Testis (tissue), 3 donors: ENCODE results near the gene LRRC41. TPM values are rescaled to one million over a fixed set of nuclear protein-coding genes. Genes with fewer than 3 reads are reported as not detected.
"Not testable (repeated sequence)": the region's sequence is repeated elsewhere in the genome, so short reads cannot be mapped to it uniquely, and the experiment has no call there.

Source experiments
- DNase-seq: peaks from one replicate; pipeline ENCODE4 v3.0.0-alpha.2; 2019
- H3K27ac ChIP-seq, 2 donors: fragments of 200-600 bp; sonication (generic); one replicate each; pipeline ENCODE4 v1.5.1; 2019
- H3K27me3 ChIP-seq: fragments of 200-600 bp; sonication (generic); one replicate; pipeline ENCODE4 v1.5.1; 2019
- H3K36me3 ChIP-seq: fragments of 200-600 bp; sonication (generic); one replicate; pipeline ENCODE4 v1.5.1; 2017; ENCODE audit warnings: low read depth; ENCODE audit errors: missing control alignments
- H3K4me1 ChIP-seq: fragments of 200-600 bp; sonication (generic); one replicate; pipeline ENCODE4 v1.5.1; 2019
- H3K4me3 ChIP-seq, 2 donors: fragments of 200-600 bp; sonication (generic); one replicate each; pipeline ENCODE4 v1.5.1; 2017 to 2019
- H3K9me3 ChIP-seq: fragments of 200-600 bp; sonication (generic); one replicate; pipeline ENCODE4 v1.5.1; 2017
- CTCF ChIP-seq, 3 experiments: fragments of 450-650 bp in 2 of 3; fragments of 200-600 bp in 1 of 3; sonication (generic) in 1 of 3; IDR thresholded peaks; one replicate each; pipeline ENCODE4 v1.5.1; 2016 to 2019; ENCODE audit warnings: antibody characterized with exemption in 3 of 3, mild to moderate bottlenecking in 2 of 3, moderate library complexity in 1 of 3
- POLR2A ChIP-seq: fragments of 450-650 bp; IDR thresholded peaks from one replicate; pipeline ENCODE4 v1.6.1; 2017; ENCODE audit warnings: antibody characterized with exemption, mild to moderate bottlenecking, moderate library complexity
- WGBS, 2 donors: methylation state at CpG; one replicate each; pipeline ENCODE4 v1.1.5; 2018; 5-methylcytosine and 5-hydroxymethylcytosine counted together
- intact Hi-C: fragments of 100-400 bp; cut with DNase I; formaldehyde crosslinking; loops from one replicate; pipeline ENCODE4 v1.15.1; 2023; ENCODE audit warnings: low total_unique reads
- polyA plus RNA-seq: library from polyadenylated mRNA; stranded (reverse); fragments of 350-450 nt; fragmentation: Illumina TruSeq; extraction: RNeasy Lipid Tissue Mini Kit (QIAGEN cat#74804); gene quantifications from one replicate; pipeline ENCODE4 v1.2.3, GENCODE V29; 2014; ENCODE audit warnings: low read depth, low replicate concordance; ENCODE audit not compliant: insufficient read depth
- total RNA-seq, 2 donors: library from RNA; depleted of rRNA; stranded (reverse); fragments of >200 nt; gene quantifications; one replicate each; pipeline ENCODE4 v1.2.3, GENCODE V29; 2016

LRRC41 gene
- total and polyA plus RNA-seq, 3 donors from 2014 or later: 86.4 to 136 (median 123) TPM

- intact Hi-C loops: no loop called here
- DNase-seq: no peak
- H3K9me3 ChIP-seq: no peaks in the 10 kb centered on the region
- WGBS, 2 donors: 50 to 67% methylated on average over 1 of the region's 1 CpG
- H3K4me1 ChIP-seq: no peaks in the 10 kb centered on the region
- H3K4me3 ChIP-seq: no peak overlapping the region
- H3K27ac ChIP-seq: no peak overlapping the region
- H3K36me3 ChIP-seq: no peaks in the 10 kb centered on the region
- no peak for TF ChIP-seq POLR2A
- TF ChIP-seq CTCF (IDR thresholded peaks at IDR 0.05): no peak
- no peaks in the 10 kb centered on the region for H3K27me3 ChIP-seq
These were observed 60.5 kb downstream of the LRRC41 start for GRCh38 chr1:46242918-46243317.

DNA sequence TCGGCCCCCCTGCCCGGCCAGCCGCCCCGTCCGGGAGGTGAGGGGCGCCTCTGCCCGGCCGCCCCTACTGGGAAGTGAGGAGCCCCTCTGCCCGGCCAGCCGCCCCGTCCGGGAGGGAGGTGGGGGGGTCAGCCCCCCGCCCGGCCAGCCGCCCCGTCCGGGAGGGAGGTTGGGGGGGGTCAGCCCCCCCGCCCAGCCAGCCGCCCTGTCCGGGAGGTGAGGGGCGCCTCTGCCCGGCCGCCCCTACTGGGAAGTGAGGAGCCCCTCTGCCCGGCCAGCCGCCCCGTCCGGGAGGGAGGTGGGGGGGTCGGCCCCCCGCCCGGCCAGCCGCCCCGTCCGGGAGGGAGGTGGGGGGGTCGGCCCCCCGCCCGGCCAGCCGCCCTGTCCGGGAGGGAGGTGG, 61.7 kb downstream of the LRRC41 start:
- H3K9me3 ChIP-seq, H3K27ac ChIP-seq, H3K4me3 ChIP-seq, intact Hi-C loops, H3K36me3 ChIP-seq, H3K4me1 ChIP-seq, DNase-seq, H3K27me3 ChIP-seq: not testable (repeated sequence)
- WGBS, 2 donors: no CpG with 5 or more reads among the region's 38 CpGs

- H3K4me1 ChIP-seq, H3K27ac ChIP-seq, DNase-seq, H3K9me3 ChIP-seq, H3K36me3 ChIP-seq, H3K27me3 ChIP-seq, intact Hi-C loops, H3K4me3 ChIP-seq: not testable (repeated sequence)
- WGBS, 2 donors: 81 to 83% methylated on average over 1 of the region's 1 CpG
These were observed 64.6 kb downstream of the LRRC41 start for GRCh38 chr1:46238865-46239264.

GRCh38 chr1:46236882-46237281, 66.5 kb downstream of the LRRC41 start:
- TF ChIP-seq CTCF (IDR thresholded peaks at IDR 0.05) (no peak), POLR2A (no peak)
- Histone ChIP-seq H3K36me3 (no peaks in the 10 kb centered on the region), H3K27ac (no peak overlapping the region), H3K4me3 (no peak overlapping the region), H3K4me1 (no peaks in the 10 kb centered on the region), H3K9me3 (no peaks in the 10 kb centered on the region), H3K27me3 (no peaks in the 10 kb centered on the region)
- DNase-seq: no peak
- WGBS, 2 donors: 90 to 93% methylated on average over 4 of the region's 4 CpGs
- intact Hi-C loops: no loop called here

GRCh38 chr1:46231231-46231630, 72.2 kb downstream of the LRRC41 start:
- H3K4me3 ChIP-seq, H3K27me3 ChIP-seq, H3K4me1 ChIP-seq, H3K27ac ChIP-seq, intact Hi-C loops, DNase-seq, H3K36me3 ChIP-seq, H3K9me3 ChIP-seq: not testable (repeated sequence)
- WGBS, 2 donors: 98% methylated on average over 3 of the region's 3 CpGs

Other genes with a start within 250 kb of the LRRC41 start
- 10 to 100 TPM; 40.8 to 46.1 TPM for gene PIK3R3, start 171.0 kb downstream of the LRRC41 start, total RNA-seq
- 56.8 TPM for gene PIK3R3, start 171.0 kb downstream of the LRRC41 start, polyA plus RNA-seq
- 10 to 100 TPM; 14.6 to 34.7 TPM for gene TSPAN1, start 128.5 kb downstream of the LRRC41 start, total RNA-seq
- 55.0 TPM for gene TSPAN1, start 128.5 kb downstream of the LRRC41 start, polyA plus RNA-seq
- gene P3R3URF, start 127.1 kb downstream of the LRRC41 start, total RNA-seq: 10 to 100 TPM; 35.0 to 69.1 TPM
- gene P3R3URF, start 127.1 kb downstream of the LRRC41 start, polyA plus RNA-seq: 123 TPM
- gene POMGNT1, start 105.2 kb downstream of the LRRC41 start, total RNA-seq: 100 to 1,000 TPM; 112 to 133 TPM
- 84.9 TPM for gene POMGNT1, start 105.2 kb downstream of the LRRC41 start, polyA plus RNA-seq
- gene LURAP1, start 100.3 kb downstream of the LRRC41 start, total RNA-seq: 10 to 100 TPM in 1 of 2 donors, 1 to 10 TPM in 1; 7.1 to 15.6 TPM
- 22.3 TPM for gene LURAP1, start 100.3 kb downstream of the LRRC41 start, polyA plus RNA-seq
- gene RAD54L, start 55.9 kb downstream of the LRRC41 start, total RNA-seq: 10 to 100 TPM; 24.5 to 31.4 TPM
- 17.9 TPM for gene RAD54L, start 55.9 kb downstream of the LRRC41 start, polyA plus RNA-seq
- 100 to 1,000 TPM; 183 to 259 TPM for gene UQCRH, start 82 bp upstream of the LRRC41 start, total RNA-seq
- gene UQCRH, start 82 bp upstream of the LRRC41 start, polyA plus RNA-seq: 165 TPM
- gene NSUN4, start 37.2 kb upstream of the LRRC41 start, total RNA-seq: 100 to 1,000 TPM in 1 of 2 donors, 10 to 100 TPM in 1; 47.4 to 130 TPM
- 94.3 TPM for gene NSUN4, start 37.2 kb upstream of the LRRC41 start, polyA plus RNA-seq
- gene FAAH, start 90.7 kb upstream of the LRRC41 start, total RNA-seq: 10 to 100 TPM; 55.8 to 72.0 TPM
- 113 TPM for gene FAAH, start 90.7 kb upstream of the LRRC41 start, polyA plus RNA-seq
- gene DMBX1, start 186.2 kb upstream of the LRRC41 start, total RNA-seq: 1 to 10 TPM; 1.7 to 2.0 TPM
- gene DMBX1, start 186.2 kb upstream of the LRRC41 start, polyA plus RNA-seq: 1.1 TPM
- gene KNCN, start 248.0 kb upstream of the LRRC41 start, total RNA-seq: under 1 TPM; 0.43 to 0.47 TPM
- gene KNCN, start 248.0 kb upstream of the LRRC41 start, polyA plus RNA-seq: 4.0 TPM